Smooth muscle cell (in vitro differentiated cells): ENCODE results near the gene DPYSL3. TPM values are rescaled to one million over a fixed set of nuclear protein-coding genes. Genes with fewer than 3 reads are reported as not detected.
A peak's percentile ranks its signal among the peaks of the same experiment; 100 is the strongest.

Experiments
- DNase-seq: peaks from one replicate; lab custom pipeline; 2025; ENCODE audit not compliant: unreplicated experiment; lab: John Stamatoyannopoulos, UW
- H2AFZ ChIP-seq: fragments of 200-600 bp; sonication (generic); 2 replicates; pipeline ENCODE4 v1.6.0; 2016; ENCODE audit warnings: antibody characterized with exemption, low read depth, mild to moderate bottlenecking
- H3F3A ChIP-seq: fragments of 200-600 bp; sonication (generic); 2 replicates; pipeline ENCODE4 v1.6.0; 2017; ENCODE audit warnings: antibody characterized with exemption, low read depth
- H3K27ac ChIP-seq: fragments of 200-600 bp; sonication (generic); 2 replicates; pipeline ENCODE4 v1.5.1; 2016; ENCODE audit warnings: low read depth, mild to moderate bottlenecking
- H3K27me3 ChIP-seq: fragments of 200-600 bp; sonication (generic); 2 replicates; pipeline ENCODE4 v1.6.1; 2016; ENCODE audit warnings: low read depth, mild to moderate bottlenecking
- H3K36me3 ChIP-seq: fragments of 200-600 bp; sonication (generic); 2 replicates; pipeline ENCODE4 v1.5.1; 2016; ENCODE audit warnings: low read depth
- H3K4me1 ChIP-seq: fragments of 200-600 bp; sonication (generic); 2 replicates; pipeline ENCODE4 v1.5.1; 2016; ENCODE audit warnings: low read depth
- H3K4me2 ChIP-seq: fragments of 200-600 bp; sonication (generic); 2 replicates; pipeline ENCODE4 v1.6.0; 2016; ENCODE audit warnings: mild to moderate bottlenecking
- H3K4me3 ChIP-seq: fragments of 200-600 bp; sonication (generic); 2 replicates; pipeline ENCODE4 v1.5.1; 2016; ENCODE audit warnings: mild to moderate bottlenecking
- H3K79me2 ChIP-seq: fragments of 200-600 bp; sonication (generic); 2 replicates; pipeline ENCODE4 v1.6.0; 2016; ENCODE audit warnings: low read depth, mild to moderate bottlenecking
- H3K9ac ChIP-seq: fragments of 200-600 bp; sonication (generic); 2 replicates; pipeline ENCODE4 v1.6.0; 2016; ENCODE audit warnings: low read depth
- H3K9me3 ChIP-seq: fragments of 200-600 bp; sonication (generic); replicated peaks from 2 replicates; pipeline ENCODE4 v1.5.1; 2016; ENCODE audit warnings: low read depth
- H4K20me1 ChIP-seq: fragments of 200-600 bp; sonication (generic); 2 replicates; pipeline ENCODE4 v1.6.0; 2016; ENCODE audit warnings: low read depth
- CTCF ChIP-seq: fragments of 200-600 bp; sonication (generic); IDR thresholded peaks from 2 replicates; pipeline ENCODE4 v1.5.1; 2017; ENCODE audit warnings: borderline replicate concordance, mild to moderate bottlenecking, antibody characterized with exemption; ENCODE audit not compliant: insufficient read depth, poor library complexity, severe bottlenecking
- WGBS: methylation state at CpG from one replicate; pipeline ENCODE4 v1.1.7; 2016; ENCODE audit warnings: low lambda C conversion rate; 5-methylcytosine and 5-hydroxymethylcytosine counted together
- polyA plus RNA-seq: library from polyadenylated mRNA; unstranded; fragments of >200 nt; fragmentation: Nextera tagmentation; extraction: Ambion mirVana; gene quantifications from 2 replicates; pipeline ENCODE4 v1.2.1, GENCODE V29; 2016
- total RNA-seq: library from RNA; depleted of rRNA; stranded (reverse); fragments of >200 nt; gene quantifications from 2 replicates; pipeline ENCODE4 v1.2.3, GENCODE V29; 2014

Gene DPYSL3
- total and polyA plus RNA-seq, 2 experiments from 2014 or later = 65.5 to 124 TPM

- Histone ChIP-seq H3K4me1 (peaks cover 76% of the 10 kb centered on the region), H3K4me2 (peak overlapping the region; percentile 57), H3K27me3 (no peaks in the 10 kb centered on the region), H3K27ac (peak overlapping the region; percentile 82), H3F3A (peaks cover 8% of the 10 kb centered on the region), H3K36me3 (no peaks in the 10 kb centered on the region), H4K20me1 (peaks cover 18% of the 10 kb centered on the region), H3K4me3 (no peak overlapping the region), H3K9ac (no peak overlapping the region), H3K9me3 (no peaks in the 10 kb centered on the region), H3K79me2 (peaks cover 89% of the 10 kb centered on the region), H2AFZ (no peak overlapping the region)
- DNase-seq = no peak
- WGBS = 58% methylated on average over 2 of the region's 2 CpGs
- no peak for TF ChIP-seq CTCF
Observed at GRCh38 chr5:147439254-147439653, 70.6 kb downstream of the DPYSL3 start.

- Histone ChIP-seq H3K9ac (no peak overlapping the region), H3K4me2 (peak overlapping the region; percentile 57), H3K27ac (peak overlapping the region; percentile 82), H3K36me3 (no peaks in the 10 kb centered on the region), H2AFZ (no peak overlapping the region), H4K20me1 (peaks cover 37% of the 10 kb centered on the region), H3K79me2 (peaks cover 76% of the 10 kb centered on the region), H3F3A (peaks cover 19% of the 10 kb centered on the region), H3K27me3 (no peaks in the 10 kb centered on the region), H3K9me3 (no peaks in the 10 kb centered on the region), H3K4me3 (no peak overlapping the region), H3K4me1 (peaks cover 88% of the 10 kb centered on the region)
- TF ChIP-seq CTCF = no peak
- no peak for DNase-seq
- 47% methylated on average over 6 of the region's 6 CpGs for WGBS
Observed at GRCh38 chr5:147437161-147437596, 72.7 kb downstream of the DPYSL3 start.

GRCh38 chr5:147436596-147436995 is 73.3 kb downstream of the DPYSL3 start:
- H3K36me3 ChIP-seq = no peaks in the 10 kb centered on the region
- H3K9me3 ChIP-seq = no peaks in the 10 kb centered on the region
- H3K9ac ChIP-seq = no peak overlapping the region
- peak overlapping the region; percentile 82 for H3K27ac ChIP-seq
- no peak for DNase-seq
- peak overlapping the region; percentile 57 for H3K4me2 ChIP-seq
- H3K4me3 ChIP-seq = no peak overlapping the region
- peaks cover 43% of the 10 kb centered on the region for H4K20me1 ChIP-seq
- H3F3A ChIP-seq = peaks cover 25% of the 10 kb centered on the region
- H2AFZ ChIP-seq = no peak overlapping the region
- peaks cover 88% of the 10 kb centered on the region for H3K4me1 ChIP-seq
- no peaks in the 10 kb centered on the region for H3K27me3 ChIP-seq
- 81% methylated on average over 3 of the region's 3 CpGs for WGBS
- no peak for TF ChIP-seq CTCF
- peaks cover 70% of the 10 kb centered on the region for H3K79me2 ChIP-seq

GRCh38 chr5:147434049-147434448 is 75.8 kb downstream of the DPYSL3 start:
- WGBS = 70% methylated on average over 3 of the region's 3 CpGs
- H3K4me3 ChIP-seq = no peak overlapping the region
- no peak for DNase-seq
- no peak overlapping the region for H3K4me2 ChIP-seq
- no peak overlapping the region for H3K9ac ChIP-seq
- H3K4me1 ChIP-seq = peaks cover 82% of the 10 kb centered on the region
- H3K27me3 ChIP-seq = no peaks in the 10 kb centered on the region
- no peak overlapping the region for H3K27ac ChIP-seq
- no peaks in the 10 kb centered on the region for H3K9me3 ChIP-seq
- H3K36me3 ChIP-seq = no peaks in the 10 kb centered on the region
- no peak overlapping the region for H2AFZ ChIP-seq
- H3K79me2 ChIP-seq = peaks cover 71% of the 10 kb centered on the region
- no peak for TF ChIP-seq CTCF
- H4K20me1 ChIP-seq = peaks cover 55% of the 10 kb centered on the region
- H3F3A ChIP-seq = peaks cover 33% of the 10 kb centered on the region
